ENCODE measurements around the gene WNT11. TPM values are rescaled to one million over a fixed set of nuclear protein-coding genes. Genes with fewer than 3 reads are reported as not detected.

WNT11 gene
- polyA plus RNA-seq, 1 donor (not counting 4 experiments of a cell fraction or from before 2014, with no cell fraction given), result not detected

- Histone ChIP-seq H3K36me3 (ENCODE audit: control insufficient read depth in 2 of 2, extremely low read depth in 1 of 2, insufficient read depth in 2 of 2, low read length in 2 of 2) (no peaks in the 10 kb centered on the region), H3K4me1 (ENCODE audit: control insufficient read depth, extremely low read depth, insufficient read depth, low read length) (no peaks in the 10 kb centered on the region), H2AFZ (ENCODE audit: control insufficient read depth, low read length) (no peak overlapping the region), H3K9me3 (ENCODE audit: control insufficient read depth, low read depth, low read length) (no peaks in the 10 kb centered on the region), H3K4me2 (ENCODE audit: control insufficient read depth, extremely low read depth, insufficient read depth, low read depth, low read length) (no peak overlapping the region), H3K79me2 (ENCODE audit: control insufficient read depth, insufficient read depth, low read length) (no peaks in the 10 kb centered on the region), H3K27me3 (ENCODE audit: control insufficient read depth, extremely low read depth, insufficient read depth, low read length) (no peaks in the 10 kb centered on the region), H3K9ac (ENCODE audit: control insufficient read depth, extremely low read depth, insufficient read depth, low read length) (no peak overlapping the region), H4K20me1 (ENCODE audit: control insufficient read depth, extremely low read depth, insufficient read depth, low read length) (no peaks in the 10 kb centered on the region), H3K4me3 (ENCODE audit: control insufficient read depth in 2 of 3, extremely low read depth in 1 of 3, insufficient read depth in 2 of 3, low read depth in 1 of 3, low read length in 3 of 3) (no peak overlapping the region), H3K9me1 (ENCODE audit: control insufficient read depth, extremely low read depth, insufficient read depth, low read length) (no peaks in the 10 kb centered on the region), H3K27ac (ENCODE audit: control insufficient read depth, insufficient read depth, low read length) (no peak overlapping the region)
- TF ChIP-seq EZH2 (IDR thresholded peaks at IDR 0.05; ENCODE audit: low read length) (no peak), CTCF (optimal IDR thresholded peaks at IDR 0.05 in 1 of 3, IDR thresholded peaks at IDR 0.05 in 1 of 3, conservative IDR thresholded peaks at IDR 0.05 in 1 of 3; ENCODE audit: extremely low read depth in 1 of 3, insufficient read depth in 2 of 3, low read length in 3 of 3) (no peak)
- dilution Hi-C loops (cut with MboI; ENCODE audit: extremely low pct_ligation_motif_present, low sequenced_read_pairs), result no loop called here
- DNase-seq (ENCODE audit: low read depth, low spot score) (no peak), FAIRE-seq (no peak)
Measured at GRCh38 chr11:76184551-76184993, 21.7 kb downstream of the WNT11 start.

GRCh38 chr11:76181371-76181770 is 24.9 kb downstream of the WNT11 start:
- H3K27me3 ChIP-seq (ENCODE audit: control insufficient read depth, extremely low read depth, insufficient read depth, low read length), result no peaks in the 10 kb centered on the region
- no peaks in the 10 kb centered on the region for H3K4me1 ChIP-seq (ENCODE audit: control insufficient read depth, extremely low read depth, insufficient read depth, low read length)
- no peaks in the 10 kb centered on the region for H3K9me1 ChIP-seq (ENCODE audit: control insufficient read depth, extremely low read depth, insufficient read depth, low read length)
- H2AFZ ChIP-seq (ENCODE audit: control insufficient read depth, low read length), result no peak overlapping the region
- no peaks in the 10 kb centered on the region for H4K20me1 ChIP-seq (ENCODE audit: control insufficient read depth, extremely low read depth, insufficient read depth, low read length)
- no peak overlapping the region for H3K4me2 ChIP-seq (ENCODE audit: control insufficient read depth, extremely low read depth, insufficient read depth, low read depth, low read length)
- FAIRE-seq (no peak), DNase-seq (ENCODE audit: low read depth, low spot score) (no peak)
- dilution Hi-C loops (cut with MboI; ENCODE audit: extremely low pct_ligation_motif_present, low sequenced_read_pairs), result no loop called here
- no peak overlapping the region for H3K9ac ChIP-seq (ENCODE audit: control insufficient read depth, extremely low read depth, insufficient read depth, low read length)
- H3K36me3 ChIP-seq (ENCODE audit: control insufficient read depth in 2 of 2, extremely low read depth in 1 of 2, insufficient read depth in 2 of 2, low read length in 2 of 2), result no peaks in the 10 kb centered on the region
- TF ChIP-seq EZH2 (IDR thresholded peaks at IDR 0.05; ENCODE audit: low read length) (no peak), CTCF (optimal IDR thresholded peaks at IDR 0.05 in 1 of 3, IDR thresholded peaks at IDR 0.05 in 1 of 3, conservative IDR thresholded peaks at IDR 0.05 in 1 of 3; ENCODE audit: extremely low read depth in 1 of 3, insufficient read depth in 2 of 3, low read length in 3 of 3) (no peak)
- H3K4me3 ChIP-seq (ENCODE audit: control insufficient read depth in 2 of 3, extremely low read depth in 1 of 3, insufficient read depth in 2 of 3, low read depth in 1 of 3, low read length in 3 of 3), result no peak overlapping the region
- H3K9me3 ChIP-seq (ENCODE audit: control insufficient read depth, low read depth, low read length), result no peaks in the 10 kb centered on the region
- H3K79me2 ChIP-seq (ENCODE audit: control insufficient read depth, insufficient read depth, low read length), result no peaks in the 10 kb centered on the region
- no peak overlapping the region for H3K27ac ChIP-seq (ENCODE audit: control insufficient read depth, insufficient read depth, low read length)

All from keratinocyte (primary cell).